GM12892 (cell line): Measurements from ENCODE around the gene CCDC102A.

Experiments used
- POLR2A ChIP-seq: IDR thresholded peaks from 2 replicates; pipeline ENCODE4 v1.6.1; 2011; ENCODE audit warnings: low read depth, low read length, control low read depth
- POLR2AphosphoS5 ChIP-seq: IDR thresholded peaks from 2 replicates; pipeline ENCODE4 v1.6.1; 2011; ENCODE audit warnings: low read depth, low read length, control low read depth

GRCh38 chr16:57576429-57576870 lies 40.1 kb upstream of the CCDC102A start:
- TF ChIP-seq POLR2A (peak; percentile 44; the same call in 1 of the 2 replicates), POLR2AphosphoS5 (no peak)
